Measurements from ENCODE around the gene PTCD1.

Gene PTCD1

GRCh38 chr7:99455874-99456273 is 17.3 kb upstream of the PTCD1 start:
- no peaks in the 10 kb centered on the region for H3K27me3 ChIP-seq (ENCODE audit: control insufficient read depth in 1 of 2, insufficient read depth in 1 of 2, low read length in 2 of 2)
- no peak for DNase-seq
- no peak overlapping the region for H2BK5ac ChIP-seq (ENCODE audit: low read depth, low read length, poor library complexity, severe bottlenecking)
- H2BK12ac ChIP-seq (ENCODE audit: low read length in 2 of 2): no peak overlapping the region
- H3K9me3 ChIP-seq (ENCODE audit: control insufficient read depth, low read length): no peaks in the 10 kb centered on the region
- no peak overlapping the region for H4K91ac ChIP-seq (ENCODE audit: low read length)
- no peak overlapping the region for H3K4ac ChIP-seq (ENCODE audit: low read depth in 1 of 2, low read length in 2 of 2)
- H3K79me1 ChIP-seq (replicated peaks; ENCODE audit: low read length, poor library complexity, severe bottlenecking): peaks cover 42% of the 10 kb centered on the region
- H2BK15ac ChIP-seq (ENCODE audit: low read depth, poor library complexity, severe bottlenecking): no peak overlapping the region
- H3K18ac ChIP-seq (ENCODE audit: low read depth in 1 of 2, low read length in 2 of 2): no peak overlapping the region
- H2AFZ ChIP-seq (ENCODE audit: low read depth, low read length): no peak overlapping the region
- H3K9ac ChIP-seq (ENCODE audit: low read length): no peak overlapping the region
- 87% methylated on average over 8 of the region's 9 CpGs for WGBS
- no peak overlapping the region for H2BK120ac ChIP-seq (ENCODE audit: low read depth, low read length)
- no peak overlapping the region for H3K23ac ChIP-seq (ENCODE audit: low read length in 2 of 2)
- H3K4me3 ChIP-seq (ENCODE audit: insufficient read depth in 1 of 2, low read depth in 1 of 2, low read length in 2 of 2): no peak overlapping the region
- no peak overlapping the region for H3K4me2 ChIP-seq (ENCODE audit: low read length, poor library complexity, severe bottlenecking)
- H3K14ac ChIP-seq (ENCODE audit: low read length in 2 of 2): no peak overlapping the region
- H3K4me1 ChIP-seq (ENCODE audit: control insufficient read depth, insufficient read depth, low read depth, low read length): peaks cover 5% of the 10 kb centered on the region
- H4K8ac ChIP-seq (ENCODE audit: low read length): no peak overlapping the region
- H2AK5ac ChIP-seq (ENCODE audit: low read length, severe bottlenecking): no peak overlapping the region
- peaks cover 87 to 96% of the 10 kb centered on the region in 2 experiments for H3K36me3 ChIP-seq (ENCODE audit: control insufficient read depth in 1 of 2, insufficient read depth in 2 of 2, low read depth in 1 of 2, low read length in 2 of 2)
- H3K27ac ChIP-seq (ENCODE audit: low read length, poor library complexity, severe bottlenecking): no peak overlapping the region

GRCh38 chr7:99453105-99453504 is 14.5 kb upstream of the PTCD1 start:
- Histone ChIP-seq H3K4me1 (ENCODE audit: control insufficient read depth, insufficient read depth, low read depth, low read length) (peaks cover 5% of the 10 kb centered on the region), H3K18ac (ENCODE audit: low read depth in 1 of 2, low read length in 2 of 2) (no peak overlapping the region), H2BK12ac (ENCODE audit: low read length in 2 of 2) (no peak overlapping the region), H3K14ac (ENCODE audit: low read length in 2 of 2) (no peak overlapping the region), H2BK120ac (ENCODE audit: low read depth, low read length) (no peak overlapping the region), H3K9ac (ENCODE audit: low read length) (no peak overlapping the region), H3K4me2 (ENCODE audit: low read length, poor library complexity, severe bottlenecking) (no peak overlapping the region), H3K9me3 (ENCODE audit: control insufficient read depth, low read length) (no peaks in the 10 kb centered on the region), H3K4ac (ENCODE audit: low read depth in 1 of 2, low read length in 2 of 2) (no peak overlapping the region), H3K4me3 (ENCODE audit: insufficient read depth in 1 of 2, low read depth in 1 of 2, low read length in 2 of 2) (no peak overlapping the region), H3K27ac (ENCODE audit: low read length, poor library complexity, severe bottlenecking) (no peak overlapping the region), H3K27me3 (ENCODE audit: control insufficient read depth in 1 of 2, insufficient read depth in 1 of 2, low read length in 2 of 2) (no peaks in the 10 kb centered on the region), H3K23ac (ENCODE audit: low read length in 2 of 2) (no peak overlapping the region), H4K8ac (ENCODE audit: low read length) (no peak overlapping the region), H3K79me1 (replicated peaks; ENCODE audit: low read length, poor library complexity, severe bottlenecking) (peaks cover 61% of the 10 kb centered on the region), H2BK5ac (ENCODE audit: low read depth, low read length, poor library complexity, severe bottlenecking) (no peak overlapping the region), H2AK5ac (ENCODE audit: low read length, severe bottlenecking) (no peak overlapping the region), H2BK15ac (ENCODE audit: low read depth, poor library complexity, severe bottlenecking) (no peak overlapping the region), H3K36me3 (ENCODE audit: control insufficient read depth in 1 of 2, insufficient read depth in 2 of 2, low read depth in 1 of 2, low read length in 2 of 2) (peaks cover 98 to 99% of the 10 kb centered on the region in 2 experiments), H4K91ac (ENCODE audit: low read length) (no peak overlapping the region), H2AFZ (ENCODE audit: low read depth, low read length) (no peak overlapping the region)
- no peak for DNase-seq
- WGBS: 100% methylated on average over 11 of the region's 11 CpGs

- 94% methylated on average over 13 of the region's 13 CpGs for WGBS
- Histone ChIP-seq H3K4me1 (ENCODE audit: control insufficient read depth, insufficient read depth, low read depth, low read length) (peaks cover 8% of the 10 kb centered on the region), H2AFZ (ENCODE audit: low read depth, low read length) (no peak overlapping the region), H3K27me3 (ENCODE audit: control insufficient read depth in 1 of 2, insufficient read depth in 1 of 2, low read length in 2 of 2) (no peaks in the 10 kb centered on the region), H3K18ac (ENCODE audit: low read depth in 1 of 2, low read length in 2 of 2) (no peak overlapping the region), H3K4me2 (ENCODE audit: low read length, poor library complexity, severe bottlenecking) (no peak overlapping the region), H3K4ac (ENCODE audit: low read depth in 1 of 2, low read length in 2 of 2) (no peak overlapping the region), H2BK15ac (ENCODE audit: low read depth, poor library complexity, severe bottlenecking) (no peak overlapping the region), H3K9me3 (ENCODE audit: control insufficient read depth, low read length) (no peaks in the 10 kb centered on the region), H3K14ac (ENCODE audit: low read length in 2 of 2) (no peak overlapping the region), H4K91ac (ENCODE audit: low read length) (no peak overlapping the region), H3K79me1 (replicated peaks; ENCODE audit: low read length, poor library complexity, severe bottlenecking) (peaks cover 65% of the 10 kb centered on the region), H3K23ac (ENCODE audit: low read length in 2 of 2) (no peak overlapping the region), H3K9ac (ENCODE audit: low read length) (no peak overlapping the region), H3K27ac (ENCODE audit: low read length, poor library complexity, severe bottlenecking) (no peak overlapping the region), H2BK120ac (ENCODE audit: low read depth, low read length) (no peak overlapping the region), H3K4me3 (ENCODE audit: insufficient read depth in 1 of 2, low read depth in 1 of 2, low read length in 2 of 2) (no peak overlapping the region), H2AK5ac (ENCODE audit: low read length, severe bottlenecking) (no peak overlapping the region), H4K8ac (ENCODE audit: low read length) (no peak overlapping the region), H2BK5ac (ENCODE audit: low read depth, low read length, poor library complexity, severe bottlenecking) (no peak overlapping the region), H2BK12ac (ENCODE audit: low read length in 2 of 2) (no peak overlapping the region), H3K36me3 (ENCODE audit: control insufficient read depth in 1 of 2, insufficient read depth in 2 of 2, low read depth in 1 of 2, low read length in 2 of 2) (peaks cover 98 to 99% of the 10 kb centered on the region in 2 experiments)
- no peak for DNase-seq
Measured at GRCh38 chr7:99452541-99452940, 13.9 kb upstream of the PTCD1 start.

GRCh38 chr7:99451936-99452335 is 13.3 kb upstream of the PTCD1 start:
- Histone ChIP-seq H2BK12ac (ENCODE audit: low read length in 2 of 2) (no peak overlapping the region), H2BK120ac (ENCODE audit: low read depth, low read length) (no peak overlapping the region), H3K27me3 (ENCODE audit: control insufficient read depth in 1 of 2, insufficient read depth in 1 of 2, low read length in 2 of 2) (no peaks in the 10 kb centered on the region), H3K27ac (ENCODE audit: low read length, poor library complexity, severe bottlenecking) (no peak overlapping the region), H3K4me1 (ENCODE audit: control insufficient read depth, insufficient read depth, low read depth, low read length) (peaks cover 8% of the 10 kb centered on the region), H2BK5ac (ENCODE audit: low read depth, low read length, poor library complexity, severe bottlenecking) (no peak overlapping the region), H3K23ac (ENCODE audit: low read length in 2 of 2) (no peak overlapping the region), H2AFZ (ENCODE audit: low read depth, low read length) (no peak overlapping the region), H3K36me3 (ENCODE audit: control insufficient read depth in 1 of 2, insufficient read depth in 2 of 2, low read depth in 1 of 2, low read length in 2 of 2) (peaks cover 95 to 97% of the 10 kb centered on the region in 2 experiments), H3K9me3 (ENCODE audit: control insufficient read depth, low read length) (no peaks in the 10 kb centered on the region), H3K4me3 (ENCODE audit: insufficient read depth in 1 of 2, low read depth in 1 of 2, low read length in 2 of 2) (no peak overlapping the region), H3K18ac (ENCODE audit: low read depth in 1 of 2, low read length in 2 of 2) (no peak overlapping the region), H3K9ac (ENCODE audit: low read length) (no peak overlapping the region), H2BK15ac (ENCODE audit: low read depth, poor library complexity, severe bottlenecking) (no peak overlapping the region), H3K14ac (ENCODE audit: low read length in 2 of 2) (no peak overlapping the region), H3K79me1 (replicated peaks; ENCODE audit: low read length, poor library complexity, severe bottlenecking) (peaks cover 64% of the 10 kb centered on the region), H2AK5ac (ENCODE audit: low read length, severe bottlenecking) (no peak overlapping the region), H3K4ac (ENCODE audit: low read depth in 1 of 2, low read length in 2 of 2) (no peak overlapping the region), H4K91ac (ENCODE audit: low read length) (no peak overlapping the region), H3K4me2 (ENCODE audit: low read length, poor library complexity, severe bottlenecking) (no peak overlapping the region), H4K8ac (ENCODE audit: low read length) (no peak overlapping the region)
- no peak for DNase-seq
- WGBS: 96% methylated on average over 8 of the region's 8 CpGs
